Aorta (tissue), 5 donors: ENCODE results near the gene RANBP1. TPM values are rescaled to one million over a fixed set of nuclear protein-coding genes. Genes with fewer than 3 reads are reported as not detected.

Experiments
- ATAC-seq: fragments of 200-7000 bp; cut with Tn5 transposase; one replicate; pipeline ENCODE4 v1.9.1; 2022; ENCODE audit warnings: moderate library complexity; ENCODE audit not compliant: low FRiP score
- DNase-seq, 2 donors: peaks; one replicate each; pipeline ENCODE4 v3.0.0-alpha.2; 2020
- H3K27ac ChIP-seq, 2 donors: one replicate each; pipeline ENCODE4 v1.5.1; 2013; ENCODE audit warnings: low read length in 2 of 2, mild to moderate bottlenecking in 2 of 2, moderate library complexity in 2 of 2, control low read depth in 1 of 2, inconsistent platforms in 1 of 2, low read depth in 1 of 2
- H3K27me3 ChIP-seq, 2 donors: one replicate each; pipeline ENCODE4 v1.6.1; 2013; ENCODE audit warnings: control low read depth in 1 of 2, low read length in 1 of 2, mild to moderate bottlenecking in 1 of 2, moderate library complexity in 1 of 2; ENCODE audit not compliant: insufficient read depth in 2 of 2, control insufficient read depth in 1 of 2
- H3K36me3 ChIP-seq, 2 donors: one replicate each; pipeline ENCODE4 v1.6.1; 2013; ENCODE audit warnings: control low read depth in 1 of 2, low read length in 1 of 2, mild to moderate bottlenecking in 1 of 2; ENCODE audit not compliant: insufficient read depth in 2 of 2, control insufficient read depth in 1 of 2
- H3K4me1 ChIP-seq, 2 donors: one replicate each; pipeline ENCODE4 v1.6.1; 2013; ENCODE audit warnings: low read length in 2 of 2, control low read depth in 1 of 2, mild to moderate bottlenecking in 1 of 2, moderate library complexity in 1 of 2; ENCODE audit not compliant: insufficient read depth in 2 of 2, control insufficient read depth in 1 of 2
- H3K4me3 ChIP-seq, 2 donors: one replicate each; pipeline ENCODE4 v1.5.1; 2013; ENCODE audit warnings: low read length in 2 of 2, control low read depth in 1 of 2, mild to moderate bottlenecking in 1 of 2
- H3K9me3 ChIP-seq: one replicate; pipeline ENCODE4 v1.6.1; 2013; ENCODE audit warnings: mild to moderate bottlenecking, low read length; ENCODE audit not compliant: control insufficient read depth
- WGBS, 2 donors: extraction: QIAGEN DNeasy Blood & Tissue Kit; methylation state at CpG; one replicate each; pipeline ENCODE4 v1.1.7; 2013; 5-methylcytosine and 5-hydroxymethylcytosine counted together
- intact Hi-C, 2 donors: fragments of 100-400 bp; cut with DNase I; formaldehyde crosslinking; loops; one replicate each; pipeline versions ENCODE4 v1.14.2 to v1.15.0; 2022
- polyA plus RNA-seq, 2 donors: library from polyadenylated mRNA; stranded (reverse); fragments of 200-250 nt; gene quantifications; one replicate each; pipeline ENCODE4 v1.2.3, GENCODE V29; 2013
- total RNA-seq, 2 donors: library from RNA; stranded (reverse); fragmentation: NEBNext Ultra II Directional; extraction: Animal tissue kit (Norgen Biotek cat#: 25700); gene quantifications; one replicate each; pipeline ENCODE4 v1.2.1, GENCODE V29; 2021
- donor health status: healthy with polysubstance abuse.
- donor health status: Bipolar disorder and iron deficiency.
- donor health status: DM: no; HTN: no; CAD: no.
- donor health status: DM: no; HTN: no; CAD: no.
- donor health status: DM: yes; HTN: yes; CAD: no.

The RANBP1 gene
- total and polyA plus RNA-seq, 4 donors = 49.8 to 75.0 (median 56.1) TPM

GRCh38 chr22:20114506-20115475, 1.1 kb upstream of the RANBP1 start:
- H3K4me1 ChIP-seq = no peaks in the 10 kb centered on the region
- intact Hi-C loops = loop anchor here in 1 of 2 donors (5.0 kb wide), 1 partner anchor 32 kb away; the partner anchor contains the start of gene DGCR8
- H3K9me3 ChIP-seq = no peaks in the 10 kb centered on the region
- no peak overlapping the region for H3K27ac ChIP-seq
- no peak overlapping the region for H3K4me3 ChIP-seq
- peaks cover 0 to 3% of the 10 kb centered on the region in 2 donors for H3K36me3 ChIP-seq
- H3K27me3 ChIP-seq = no peaks in the 10 kb centered on the region
- 85 to 86% methylated on average over 36 of the region's 36 CpGs for WGBS, 2 donors
- ATAC-seq = no peak
- DNase-seq = peak; percentile 47 to 65

GRCh38 chr22:20116376-20116950, 559 bp downstream of the RANBP1 start:
- Histone ChIP-seq H3K27me3 (no peaks in the 10 kb centered on the region), H3K4me1 (no peaks in the 10 kb centered on the region), H3K27ac (peak overlapping the region in 1 of 2 donors; percentile 60), H3K36me3 (no peaks in the 10 kb centered on the region), H3K4me3 (peak overlapping the region in 1 of 2 donors; percentile 60), H3K9me3 (no peaks in the 10 kb centered on the region)
- intact Hi-C loops = loop anchor here (2.0 to 5.0 kb wide), 2 partner anchors 34 to 36 kb away; partner anchors contain the start of gene DGCR8 (in 2 of the 2)
- DNase-seq = no peak
- peak; percentile 2 for ATAC-seq
- 11 to 12% methylated on average over 27 of the region's 27 CpGs for WGBS, 2 donors

GRCh38 chr22:20116951-20117632, 1.2 kb downstream of the RANBP1 start, which contains the start of gene TRMT2A:
TRMT2A (minus strand) TSS chr22:20117226; CDS start chr22:20116906, 320 bp downstream.
- WGBS, 2 donors = 0 to 1% methylated on average over 83 to 88 of the region's 88 CpGs
- H3K4me1 ChIP-seq = no peaks in the 10 kb centered on the region
- DNase-seq (peak; percentile 99 to 100), ATAC-seq (peak; percentile 96)
- H3K27me3 ChIP-seq = no peaks in the 10 kb centered on the region
- H3K4me3 ChIP-seq = peak within 1 kb of the TSS; percentile 65 to 75
- H3K27ac ChIP-seq = peak within 1 kb of the TSS in 1 of 2 donors; percentile 60
- intact Hi-C loops = loop anchor here (2.0 to 5.0 kb wide), 2 partner anchors 35 to 36 kb away; partner anchors contain the start of gene DGCR8 (in 2 of the 2)
- no peaks in the 10 kb centered on the region for H3K9me3 ChIP-seq
- no peaks in the 10 kb centered on the region for H3K36me3 ChIP-seq

GRCh38 chr22:20117633-20118299, 1.9 kb downstream of the RANBP1 start:
- Histone ChIP-seq H3K4me1 (no peaks in the 10 kb centered on the region), H3K27me3 (no peaks in the 10 kb centered on the region), H3K27ac (peak overlapping the region in 1 of 2 donors; percentile 10), H3K9me3 (no peaks in the 10 kb centered on the region), H3K36me3 (peaks cover 0 to 3% of the 10 kb centered on the region in 2 donors), H3K4me3 (peak overlapping the region; percentile 65 to 75)
- intact Hi-C loops = loop anchor here (2.0 to 5.0 kb wide), 2 partner anchors 35 to 37 kb away; partner anchors contain the start of gene DGCR8 (in 2 of the 2)
- DNase-seq = peak; percentile 59 to 83
- no peak for ATAC-seq
- 0 to 1% methylated on average over 33 to 66 of the region's 66 CpGs for WGBS, 2 donors

- 16 to 19% methylated on average over 8 of the region's 8 CpGs for WGBS, 2 donors
Measured at GRCh38 chr22:20118300-20119020, 2.6 kb downstream of the RANBP1 start.

GRCh38 chr22:20121856-20122415, 6.0 kb downstream of the RANBP1 start:
- DNase-seq (no peak), ATAC-seq (no peak)
- Histone ChIP-seq H3K4me3 (no peak overlapping the region), H3K27ac (no peak overlapping the region), H3K36me3 (peaks cover 0 to 3% of the 10 kb centered on the region in 2 donors), H3K4me1 (no peaks in the 10 kb centered on the region), H3K9me3 (no peaks in the 10 kb centered on the region), H3K27me3 (no peaks in the 10 kb centered on the region)
- intact Hi-C loops = no loop called here
- WGBS, 2 donors = 92 to 94% methylated on average over 22 of the region's 22 CpGs

More at GRCh38 chr22:20118300-20119020, 2.6 kb downstream of the RANBP1 start:
- peaks cover 0 to 3% of the 10 kb centered on the region in 2 donors for H3K36me3 ChIP-seq
- H3K27ac ChIP-seq = no peak overlapping the region
- DNase-seq (peak; percentile 19 to 50), ATAC-seq (no peak)
- H3K9me3 ChIP-seq = no peaks in the 10 kb centered on the region
- H3K4me3 ChIP-seq = peak overlapping the region; percentile 65 to 75
- intact Hi-C loops = loop anchor here in 1 of 2 donors (5.0 kb wide), 1 partner anchor 36 kb away; the partner anchor contains the start of gene DGCR8
- no peaks in the 10 kb centered on the region for H3K27me3 ChIP-seq
- no peaks in the 10 kb centered on the region for H3K4me1 ChIP-seq

GRCh38 chr22:20123366-20124082, 7.6 kb downstream of the RANBP1 start:
- DNase-seq (no peak), ATAC-seq (no peak)
- H3K36me3 ChIP-seq = peaks cover 0 to 3% of the 10 kb centered on the region in 2 donors
- intact Hi-C loops = no loop called here
- H3K27ac ChIP-seq = no peak overlapping the region
- WGBS, 2 donors = 91 to 94% methylated on average over 13 of the region's 13 CpGs
- no peaks in the 10 kb centered on the region for H3K9me3 ChIP-seq
- no peaks in the 10 kb centered on the region for H3K4me1 ChIP-seq
- no peaks in the 10 kb centered on the region for H3K27me3 ChIP-seq
- H3K4me3 ChIP-seq = no peak overlapping the region
